ENCODE measurements around the gene MINDY3.

DNA sequence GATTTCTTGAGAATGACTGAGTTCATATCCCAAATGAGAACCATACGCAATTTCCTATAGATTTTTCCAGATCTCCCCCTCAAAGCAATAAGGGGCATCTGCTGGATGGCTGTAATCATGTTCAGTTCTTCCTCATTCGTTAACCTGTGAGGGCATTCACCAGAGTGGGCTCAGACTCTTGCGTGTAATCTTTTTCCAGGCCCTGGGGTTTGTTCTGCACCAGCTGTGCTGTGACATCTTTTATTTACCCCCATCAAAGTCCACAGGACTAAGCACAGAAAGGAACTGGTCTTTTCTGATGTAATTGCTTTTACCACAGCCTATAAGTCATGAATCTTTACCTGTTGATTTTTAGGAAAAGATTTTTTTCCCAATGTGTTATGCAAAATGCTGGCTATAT lies 112.7 kb downstream of the MINDY3 start:
- TF ChIP-seq, protein P1, sequence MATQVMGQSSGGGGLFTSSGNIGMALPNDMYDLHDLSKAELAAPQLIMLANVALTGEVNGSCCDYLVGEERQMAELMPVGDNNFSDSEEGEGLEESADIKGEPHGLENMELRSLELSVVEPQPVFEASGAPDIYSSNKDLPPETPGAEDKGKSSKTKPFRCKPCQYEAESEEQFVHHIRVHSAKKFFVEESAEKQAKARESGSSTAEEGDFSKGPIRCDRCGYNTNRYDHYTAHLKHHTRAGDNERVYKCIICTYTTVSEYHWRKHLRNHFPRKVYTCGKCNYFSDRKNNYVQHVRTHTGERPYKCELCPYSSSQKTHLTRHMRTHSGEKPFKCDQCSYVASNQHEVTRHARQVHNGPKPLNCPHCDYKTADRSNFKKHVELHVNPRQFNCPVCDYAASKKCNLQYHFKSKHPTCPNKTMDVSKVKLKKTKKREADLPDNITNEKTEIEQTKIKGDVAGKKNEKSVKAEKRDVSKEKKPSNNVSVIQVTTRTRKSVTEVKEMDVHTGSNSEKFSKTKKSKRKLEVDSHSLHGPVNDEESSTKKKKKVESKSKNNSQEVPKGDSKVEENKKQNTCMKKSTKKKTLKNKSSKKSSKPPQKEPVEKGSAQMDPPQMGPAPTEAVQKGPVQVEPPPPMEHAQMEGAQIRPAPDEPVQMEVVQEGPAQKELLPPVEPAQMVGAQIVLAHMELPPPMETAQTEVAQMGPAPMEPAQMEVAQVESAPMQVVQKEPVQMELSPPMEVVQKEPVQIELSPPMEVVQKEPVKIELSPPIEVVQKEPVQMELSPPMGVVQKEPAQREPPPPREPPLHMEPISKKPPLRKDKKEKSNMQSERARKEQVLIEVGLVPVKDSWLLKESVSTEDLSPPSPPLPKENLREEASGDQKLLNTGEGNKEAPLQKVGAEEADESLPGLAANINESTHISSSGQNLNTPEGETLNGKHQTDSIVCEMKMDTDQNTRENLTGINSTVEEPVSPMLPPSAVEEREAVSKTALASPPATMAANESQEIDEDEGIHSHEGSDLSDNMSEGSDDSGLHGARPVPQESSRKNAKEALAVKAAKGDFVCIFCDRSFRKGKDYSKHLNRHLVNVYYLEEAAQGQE (IDR thresholded peaks at IDR 0.05; ENCODE audit: insufficient read depth in 1 of 2, low read depth in 2 of 2, low read length in 2 of 2): no peak
- TF ChIP-seq POLR2AphosphoS5 (IDR thresholded peaks at IDR 0.05; ENCODE audit: low read depth, low read length) (no peak), TAF1 (IDR thresholded peaks at IDR 0.05; ENCODE audit: borderline replicate concordance, insufficient read depth, low read length) (no peak)

Measured in PFSK-1 (cell line).